ENCODE results near the gene SP3.

DNA sequence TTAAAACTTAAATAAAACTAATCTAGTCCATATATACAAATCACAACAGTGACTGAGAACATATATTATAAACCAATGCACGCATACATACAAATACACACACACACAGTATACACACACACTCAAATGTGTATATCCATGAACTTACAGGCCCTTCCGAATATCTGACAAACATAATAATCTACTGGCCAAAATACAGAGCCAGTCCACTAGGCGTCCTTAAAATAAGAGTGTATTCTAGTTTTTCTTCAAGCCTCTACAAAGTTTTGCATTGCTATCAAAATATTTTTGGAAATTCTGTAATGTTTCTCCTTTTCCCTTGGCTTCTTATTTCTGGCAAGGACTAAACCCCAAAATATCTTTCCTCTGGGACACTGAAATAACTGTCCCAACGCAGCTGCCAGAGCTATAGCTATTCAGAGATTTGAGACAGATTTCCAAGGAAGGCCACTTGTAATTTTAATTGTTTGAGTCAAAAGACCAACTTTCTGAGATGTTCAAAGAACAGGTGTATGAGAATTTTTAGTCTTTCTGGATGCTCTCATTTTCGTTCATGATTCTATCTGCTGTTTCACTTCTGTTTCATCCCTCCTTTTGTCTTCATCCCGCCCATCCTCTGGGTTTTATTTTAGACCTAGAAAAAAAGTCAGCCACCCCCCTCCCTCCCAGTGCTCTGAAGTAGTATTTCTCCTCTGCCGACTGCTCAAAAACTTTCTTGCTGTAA is 24.1 kb upstream of the SP3 start:
- TF ChIP-seq, protein P1, sequence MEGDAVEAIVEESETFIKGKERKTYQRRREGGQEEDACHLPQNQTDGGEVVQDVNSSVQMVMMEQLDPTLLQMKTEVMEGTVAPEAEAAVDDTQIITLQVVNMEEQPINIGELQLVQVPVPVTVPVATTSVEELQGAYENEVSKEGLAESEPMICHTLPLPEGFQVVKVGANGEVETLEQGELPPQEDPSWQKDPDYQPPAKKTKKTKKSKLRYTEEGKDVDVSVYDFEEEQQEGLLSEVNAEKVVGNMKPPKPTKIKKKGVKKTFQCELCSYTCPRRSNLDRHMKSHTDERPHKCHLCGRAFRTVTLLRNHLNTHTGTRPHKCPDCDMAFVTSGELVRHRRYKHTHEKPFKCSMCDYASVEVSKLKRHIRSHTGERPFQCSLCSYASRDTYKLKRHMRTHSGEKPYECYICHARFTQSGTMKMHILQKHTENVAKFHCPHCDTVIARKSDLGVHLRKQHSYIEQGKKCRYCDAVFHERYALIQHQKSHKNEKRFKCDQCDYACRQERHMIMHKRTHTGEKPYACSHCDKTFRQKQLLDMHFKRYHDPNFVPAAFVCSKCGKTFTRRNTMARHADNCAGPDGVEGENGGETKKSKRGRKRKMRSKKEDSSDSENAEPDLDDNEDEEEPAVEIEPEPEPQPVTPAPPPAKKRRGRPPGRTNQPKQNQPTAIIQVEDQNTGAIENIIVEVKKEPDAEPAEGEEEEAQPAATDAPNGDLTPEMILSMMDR (IDR thresholded peaks at IDR 0.05): no peak
- no peak for TF ChIP-seq POLR2AphosphoS5 (IDR thresholded peaks at IDR 0.05)
- no peak for TF ChIP-seq POLR2A (IDR thresholded peaks at IDR 0.05)

Measured in prostate gland (tissue), 2 donors.